Endodermal cell (in vitro differentiated cells): ENCODE results near the gene PLPPR1. TPM values are rescaled to one million over a fixed set of nuclear protein-coding genes. Genes with fewer than 3 reads are reported as not detected.

Experiments used
- DNase-seq: peaks from one replicate; pipeline ENCODE4 v3.0.0-alpha.2; 2017
- H3K27ac ChIP-seq: 2 replicates; pipeline ENCODE4 v1.5.1; 2013; ENCODE audit warnings: mild to moderate bottlenecking, low read depth, low read length, moderate library complexity
- H3K27me3 ChIP-seq: 2 replicates; pipeline ENCODE4 v1.6.1; 2013; ENCODE audit warnings: mild to moderate bottlenecking, low read length, moderate library complexity; ENCODE audit not compliant: insufficient read depth, control insufficient read depth, poor library complexity, severe bottlenecking
- H3K36me3 ChIP-seq: 2 replicates; pipeline ENCODE4 v1.7.0; 2013; ENCODE audit warnings: mild to moderate bottlenecking, low read length, moderate library complexity; ENCODE audit not compliant: control insufficient read depth, insufficient read depth
- H3K4me1 ChIP-seq: one replicate; pipeline ENCODE4 v1.7.0; 2013; ENCODE audit warnings: low read length; ENCODE audit not compliant: control insufficient read depth, insufficient read depth
- H3K4me3 ChIP-seq: 2 replicates; pipeline ENCODE4 v1.5.1; 2013; ENCODE audit warnings: mild to moderate bottlenecking, low read length, moderate library complexity
- H3K9ac ChIP-seq: 2 replicates; pipeline ENCODE4 v1.6.1; 2013; ENCODE audit warnings: mild to moderate bottlenecking, low read length, moderate library complexity; ENCODE audit not compliant: poor library complexity, severe bottlenecking; ENCODE audit errors: extremely low read depth
- H3K9me3 ChIP-seq: 2 replicates; pipeline ENCODE4 v1.6.1; 2013; ENCODE audit warnings: mild to moderate bottlenecking, low read length, moderate library complexity; ENCODE audit not compliant: control insufficient read depth
- H3K27ac Mint-ChIP-seq: 2 replicates; pipeline ENCODE4 v1.8.0; 2020; ENCODE audit warnings: mixed read lengths
- H3K27me3 Mint-ChIP-seq: 2 replicates; pipeline ENCODE4 v1.8.0; 2021; ENCODE audit warnings: mild to moderate bottlenecking, mixed read lengths; ENCODE audit not compliant: insufficient read depth
- H3K36me3 Mint-ChIP-seq: 2 replicates; pipeline ENCODE4 v1.8.0; 2020; ENCODE audit warnings: low read depth, mixed read lengths
- H3K4me1 Mint-ChIP-seq: 2 replicates; pipeline ENCODE4 v1.8.0; 2020; ENCODE audit warnings: mixed read lengths
- H3K4me3 Mint-ChIP-seq: 2 replicates; pipeline ENCODE4 v1.8.0; 2020; ENCODE audit warnings: mild to moderate bottlenecking, moderate library complexity, mixed read lengths
- H3K9me3 Mint-ChIP-seq: 2 replicates; pipeline ENCODE4 v1.8.0; 2020; ENCODE audit warnings: mild to moderate bottlenecking, mixed read lengths
- WGBS, 2 experiments: methylation state at CpG; one replicate each; pipeline versions ENCODE4 v1.1.5 to v1.1.7; 2013; ENCODE audit warnings: missing lambda C conversion rate in 2 of 2, mixed read lengths in 1 of 2; ENCODE audit not compliant: insufficient coverage in 1 of 2, insufficient read length in 1 of 2; 5-methylcytosine and 5-hydroxymethylcytosine counted together
- total RNA-seq, 2 donors: library from RNA; stranded (reverse); fragmentation: NEBNext Ultra II Directional in 1 of 2; extraction: Animal tissue kit (Norgen Biotek cat#: 25700) in 1 of 2; gene quantifications; 2 replicates in 1 of 2; 3 replicates in 1 of 2; pipeline ENCODE4 v1.2.1, GENCODE V29; 2021
- TF ChIP-seq, protein P1 (sequence below): fragments of 200-600 bp; sonication (generic); conservative IDR thresholded peaks from 2 replicates; pipeline ENCODE4 v1.5.0; 2021; ENCODE audit warnings: antibody characterized with exemption, mild to moderate bottlenecking

The PLPPR1 gene
- total RNA-seq, 2 donors from 2014 or later, result 1.5 to 4.6 TPM

GRCh38 chr9:101014566-101014965 lies 14.0 kb upstream of the PLPPR1 start:
- Histone ChIP-seq H3K36me3 (no peaks in the 10 kb centered on the region), H3K9ac (no peak overlapping the region), H3K27me3 (no peaks in the 10 kb centered on the region), H3K27ac (no peak overlapping the region), H3K9me3 (no peaks in the 10 kb centered on the region), H3K4me3 (no peak overlapping the region), H3K4me1 (no peaks in the 10 kb centered on the region)
- DNase-seq, result no peak
- no peaks in the 10 kb centered on the region for H3K36me3 Mint-ChIP-seq
- no peaks in the 10 kb centered on the region for H3K27me3 Mint-ChIP-seq
- H3K9me3 Mint-ChIP-seq, result no peaks in the 10 kb centered on the region
- no peak overlapping the region for H3K27ac Mint-ChIP-seq
- H3K4me3 Mint-ChIP-seq, result no peak overlapping the region
- TF ChIP-seq, protein P1, sequence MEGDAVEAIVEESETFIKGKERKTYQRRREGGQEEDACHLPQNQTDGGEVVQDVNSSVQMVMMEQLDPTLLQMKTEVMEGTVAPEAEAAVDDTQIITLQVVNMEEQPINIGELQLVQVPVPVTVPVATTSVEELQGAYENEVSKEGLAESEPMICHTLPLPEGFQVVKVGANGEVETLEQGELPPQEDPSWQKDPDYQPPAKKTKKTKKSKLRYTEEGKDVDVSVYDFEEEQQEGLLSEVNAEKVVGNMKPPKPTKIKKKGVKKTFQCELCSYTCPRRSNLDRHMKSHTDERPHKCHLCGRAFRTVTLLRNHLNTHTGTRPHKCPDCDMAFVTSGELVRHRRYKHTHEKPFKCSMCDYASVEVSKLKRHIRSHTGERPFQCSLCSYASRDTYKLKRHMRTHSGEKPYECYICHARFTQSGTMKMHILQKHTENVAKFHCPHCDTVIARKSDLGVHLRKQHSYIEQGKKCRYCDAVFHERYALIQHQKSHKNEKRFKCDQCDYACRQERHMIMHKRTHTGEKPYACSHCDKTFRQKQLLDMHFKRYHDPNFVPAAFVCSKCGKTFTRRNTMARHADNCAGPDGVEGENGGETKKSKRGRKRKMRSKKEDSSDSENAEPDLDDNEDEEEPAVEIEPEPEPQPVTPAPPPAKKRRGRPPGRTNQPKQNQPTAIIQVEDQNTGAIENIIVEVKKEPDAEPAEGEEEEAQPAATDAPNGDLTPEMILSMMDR, result no peak
- no peaks in the 10 kb centered on the region for H3K4me1 Mint-ChIP-seq
- no CpG with 5 or more reads among the region's 2 CpGs for WGBS, 2 experiments

- Histone ChIP-seq H3K4me1 (no peaks in the 10 kb centered on the region), H3K27ac (no peak overlapping the region), H3K9ac (no peak overlapping the region), H3K27me3 (no peaks in the 10 kb centered on the region), H3K4me3 (no peak overlapping the region), H3K36me3 (no peaks in the 10 kb centered on the region), H3K9me3 (no peaks in the 10 kb centered on the region)
- Mint-ChIP-seq H3K36me3 (no peaks in the 10 kb centered on the region), H3K9me3 (no peaks in the 10 kb centered on the region), H3K4me3 (no peak overlapping the region), H3K27me3 (no peaks in the 10 kb centered on the region), H3K4me1 (no peaks in the 10 kb centered on the region), H3K27ac (no peak overlapping the region)
- 74 to 100% methylated on average over 1 to 2 of the region's 2 CpGs for WGBS, 2 experiments
- DNase-seq, result no peak
- TF ChIP-seq, protein P1, result no peak
These were observed 10.1 kb upstream of the PLPPR1 start for GRCh38 chr9:101018467-101018866.

GRCh38 chr9:101022704-101023103 lies 5.8 kb upstream of the PLPPR1 start:
- peaks cover 31% of the 10 kb centered on the region for H3K27me3 Mint-ChIP-seq
- TF ChIP-seq, protein P1, result no peak

More at GRCh38 chr9:101022704-101023103, 5.8 kb upstream of the PLPPR1 start:
- Histone ChIP-seq H3K27ac (no peak overlapping the region), H3K4me3 (no peak overlapping the region), H3K36me3 (no peaks in the 10 kb centered on the region), H3K4me1 (peaks cover 3% of the 10 kb centered on the region), H3K27me3 (peaks cover 20% of the 10 kb centered on the region), H3K9ac (no peak overlapping the region), H3K9me3 (no peaks in the 10 kb centered on the region)
- no peaks in the 10 kb centered on the region for H3K36me3 Mint-ChIP-seq
- no peak overlapping the region for H3K27ac Mint-ChIP-seq
- peaks cover 10% of the 10 kb centered on the region for H3K4me1 Mint-ChIP-seq
- no peaks in the 10 kb centered on the region for H3K9me3 Mint-ChIP-seq
- no peak overlapping the region for H3K4me3 Mint-ChIP-seq
- DNase-seq, result no peak
